RWPE1 (cell line): Measurements from ENCODE around the gene PDE4B.
A peak's percentile ranks its signal among the peaks of the same experiment; 100 is the strongest.

Experiments
- CTCF ChIA-PET: fragments of 350-600 bp; sonication (Branson Sonifier 250); formaldehyde crosslinking; extraction: SDS; loops from one replicate; lab custom pipeline; 2021; lab: Yijun Ruan, JAX
- POLR2A ChIA-PET: fragments of 400-600 bp; formaldehyde crosslinking; extraction: SDS; loops from one replicate; lab custom pipeline; 2020; ENCODE audit warnings: antibody characterized with exemption; ENCODE audit not compliant: low non-redundant PET; lab: Yijun Ruan, JAX
- DNase-seq: peaks from one replicate; pipeline ENCODE4 v3.0.0; 2012; ENCODE audit warnings: low spot score
- H3K27ac ChIP-seq: fragments of 450-650 bp; 2 replicates; pipeline ENCODE4 v1.5.1; 2017
- TF ChIP-seq, protein P1 (sequence below): fragments of 450-650 bp; conservative IDR thresholded peaks from 2 replicates; pipeline ENCODE4 v1.5.1; 2017; ENCODE audit warnings: low read depth, mild to moderate bottlenecking

The PDE4B gene

DNA sequence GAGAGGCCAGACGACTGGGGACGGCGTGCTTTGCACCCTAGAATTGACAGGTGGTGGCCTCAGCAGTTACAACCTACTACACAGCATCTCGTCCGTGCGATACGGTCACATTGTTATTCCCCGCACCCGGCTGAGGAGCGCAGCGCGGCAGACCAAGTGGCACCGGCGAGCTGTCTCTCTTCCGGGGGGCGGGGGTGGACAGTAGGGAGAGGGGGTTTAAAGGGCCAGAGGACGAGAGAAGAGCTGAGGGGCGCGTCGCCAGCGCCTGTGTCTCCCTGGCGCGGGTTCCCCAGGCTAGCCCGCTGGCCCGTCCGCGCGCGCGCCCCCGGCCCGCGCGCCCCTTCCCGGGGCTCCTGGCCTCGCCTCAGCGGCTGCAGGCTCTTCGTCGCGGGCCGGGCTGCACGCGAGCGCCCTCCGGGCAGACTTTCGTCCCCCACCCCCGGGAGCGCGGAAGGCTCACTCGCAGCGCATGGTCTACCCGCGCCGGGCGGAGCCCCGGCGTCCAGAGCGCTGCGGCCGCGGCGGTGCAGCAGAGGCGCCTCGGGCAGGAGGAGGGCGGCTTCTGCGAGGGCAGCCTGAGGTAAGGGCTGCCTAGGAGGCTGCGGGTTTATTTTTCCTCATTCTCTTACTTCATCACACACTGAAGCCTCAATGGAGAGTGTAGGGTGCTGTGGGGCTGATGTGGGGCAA is at the start of gene PDE4B:
Gene PDE4B, plus strand, starts transcription at position 227 of the 690 bp plus-strand sequence.
- ChIA-PET POLR2A (no interaction called here), CTCF (interaction anchor here (0.7 kb wide), 1 partner anchor 72 kb away, joined by 3 read pairs; no protein-coding TSS in a partner anchor)
- TF ChIP-seq, protein P1, sequence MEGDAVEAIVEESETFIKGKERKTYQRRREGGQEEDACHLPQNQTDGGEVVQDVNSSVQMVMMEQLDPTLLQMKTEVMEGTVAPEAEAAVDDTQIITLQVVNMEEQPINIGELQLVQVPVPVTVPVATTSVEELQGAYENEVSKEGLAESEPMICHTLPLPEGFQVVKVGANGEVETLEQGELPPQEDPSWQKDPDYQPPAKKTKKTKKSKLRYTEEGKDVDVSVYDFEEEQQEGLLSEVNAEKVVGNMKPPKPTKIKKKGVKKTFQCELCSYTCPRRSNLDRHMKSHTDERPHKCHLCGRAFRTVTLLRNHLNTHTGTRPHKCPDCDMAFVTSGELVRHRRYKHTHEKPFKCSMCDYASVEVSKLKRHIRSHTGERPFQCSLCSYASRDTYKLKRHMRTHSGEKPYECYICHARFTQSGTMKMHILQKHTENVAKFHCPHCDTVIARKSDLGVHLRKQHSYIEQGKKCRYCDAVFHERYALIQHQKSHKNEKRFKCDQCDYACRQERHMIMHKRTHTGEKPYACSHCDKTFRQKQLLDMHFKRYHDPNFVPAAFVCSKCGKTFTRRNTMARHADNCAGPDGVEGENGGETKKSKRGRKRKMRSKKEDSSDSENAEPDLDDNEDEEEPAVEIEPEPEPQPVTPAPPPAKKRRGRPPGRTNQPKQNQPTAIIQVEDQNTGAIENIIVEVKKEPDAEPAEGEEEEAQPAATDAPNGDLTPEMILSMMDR = no peak
- H3K27ac ChIP-seq = no peak within 1 kb of the TSS
- DNase-seq = no peak

DNA sequence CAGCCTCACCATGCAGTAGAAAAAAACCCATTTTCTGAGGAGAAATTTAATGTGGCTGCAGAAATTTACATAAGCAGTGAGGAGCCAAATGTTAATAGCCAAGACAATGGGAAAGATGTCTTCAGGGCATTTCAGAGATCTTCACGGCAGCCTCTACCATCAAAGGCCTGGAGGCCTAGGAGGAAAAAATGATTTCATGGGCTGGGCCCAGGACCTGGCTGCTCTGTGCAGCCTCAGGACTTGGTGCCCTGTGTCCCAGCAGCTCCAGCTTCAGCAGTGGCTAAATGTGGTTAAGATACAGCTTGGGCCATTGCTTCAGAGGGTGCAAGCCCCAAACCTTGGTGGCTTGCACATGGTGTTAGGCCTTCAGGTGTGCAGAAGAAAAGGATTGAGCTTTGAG is 48.0 kb upstream of the PDE4B start:
- DNase-seq = no peak
- ChIA-PET CTCF (no interaction called here), POLR2A (no interaction called here)
- no peak overlapping the region for H3K27ac ChIP-seq
- TF ChIP-seq, protein P1 = no peak

DNA sequence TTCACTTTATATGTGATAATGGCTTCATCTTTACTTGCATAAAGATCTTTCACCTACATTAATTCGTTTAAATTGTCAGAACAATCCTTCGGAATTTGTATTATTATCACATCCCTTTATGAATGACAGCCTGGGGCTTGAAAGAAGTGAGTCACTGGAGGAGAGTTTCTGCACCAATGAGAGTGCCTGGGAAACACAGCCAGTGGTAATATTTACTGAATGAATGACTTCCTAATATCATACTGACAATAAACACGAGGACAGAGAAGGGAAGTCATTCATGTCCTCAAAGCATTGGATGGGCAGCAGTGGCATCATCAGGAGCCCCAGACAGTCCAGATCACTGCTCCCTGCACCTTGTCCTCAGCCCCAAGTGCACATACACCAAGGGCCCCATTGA is 40.7 kb upstream of the PDE4B start:
- H3K27ac ChIP-seq = no peak overlapping the region
- TF ChIP-seq, protein P1 = no peak
- ChIA-PET CTCF (interaction anchor here (0.6 kb wide), 1 partner anchor 804 kb away, joined by 3 read pairs; no protein-coding TSS in a partner anchor), POLR2A (no interaction called here)
- DNase-seq = peak; percentile 7

DNA sequence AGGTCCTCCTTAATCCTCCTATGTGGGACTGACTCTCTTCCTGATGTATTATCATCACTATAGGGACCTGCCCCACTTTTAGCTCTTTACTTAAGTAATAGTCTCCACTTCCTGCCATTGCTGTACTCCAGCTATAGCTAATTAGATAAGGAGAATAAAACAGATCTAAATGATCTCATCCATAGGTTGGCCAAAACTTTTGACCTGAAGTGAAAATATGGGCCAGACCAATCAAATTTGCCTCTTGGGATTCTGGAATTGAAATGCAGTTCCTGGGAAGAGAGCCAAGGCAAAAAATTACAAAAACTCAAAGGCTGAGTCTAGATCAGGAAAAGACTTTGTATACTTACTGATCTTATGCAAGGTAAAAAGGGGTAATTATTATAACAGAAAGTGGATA is 36.1 kb upstream of the PDE4B start:
- no peak for DNase-seq
- no peak overlapping the region for H3K27ac ChIP-seq
- TF ChIP-seq, protein P1 = no peak
- POLR2A ChIA-PET = no interaction called here
- CTCF ChIA-PET = no interaction called here

DNA sequence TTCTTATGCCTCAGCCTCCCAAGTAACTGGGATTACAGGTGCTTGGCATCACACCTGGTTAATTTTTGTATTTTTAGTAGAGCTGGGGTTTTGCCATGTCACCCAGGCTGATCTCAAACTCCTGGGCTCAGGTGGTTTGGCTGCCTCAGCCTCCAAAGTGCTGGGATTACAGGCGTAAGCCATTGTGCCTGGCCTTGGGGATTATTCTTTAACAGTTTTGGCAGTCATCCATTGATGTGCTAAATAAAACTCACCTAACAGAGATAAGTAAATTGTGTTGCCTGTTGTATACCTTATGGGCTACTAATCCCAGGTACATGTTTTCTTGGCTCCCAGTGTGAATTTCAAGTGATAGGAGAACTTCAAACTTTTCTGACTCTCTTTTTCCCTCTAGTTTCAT is 35.2 kb upstream of the PDE4B start:
- no peak overlapping the region for H3K27ac ChIP-seq
- TF ChIP-seq, protein P1 = no peak
- ChIA-PET POLR2A (no interaction called here), CTCF (no interaction called here)
- no peak for DNase-seq

DNA sequence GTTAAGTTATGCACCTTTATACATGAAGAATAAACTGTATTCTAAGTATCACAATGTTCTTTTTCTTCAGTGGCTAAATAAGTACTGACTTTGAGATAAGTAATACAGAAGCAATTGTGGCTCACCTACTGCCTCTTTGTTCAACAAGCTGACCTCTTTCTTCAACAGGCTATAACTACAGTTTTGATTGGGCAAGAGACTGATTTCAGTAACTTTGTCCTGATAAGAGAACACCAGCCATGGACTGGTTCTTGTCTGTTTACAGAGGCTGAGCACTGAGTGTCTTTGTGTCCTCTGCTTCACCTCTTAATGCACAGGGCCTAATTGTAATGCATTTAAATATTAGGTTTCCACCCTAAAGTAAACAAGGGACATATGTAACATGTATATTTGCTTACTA is 34.6 kb upstream of the PDE4B start:
- no peak overlapping the region for H3K27ac ChIP-seq
- ChIA-PET CTCF (no interaction called here), POLR2A (no interaction called here)
- TF ChIP-seq, protein P1 = no peak
- DNase-seq = no peak
